ENCODE results near the gene PTPRF. TPM values are rescaled to one million over a fixed set of nuclear protein-coding genes. Genes with fewer than 3 reads are reported as not detected.

The PTPRF gene
- total RNA-seq, 4 donors from 2014 or later, result 53.2 to 80.6 (median 71.7) TPM

GRCh38 chr1:43509007-43509739, 21.5 kb upstream of the PTPRF start:
- no peak for TF ChIP-seq POLR2A (IDR thresholded peaks at IDR 0.05)
- no peak for TF ChIP-seq CTCF (IDR thresholded peaks at IDR 0.05)
- 81 to 83% methylated on average over 4 of the region's 4 CpGs for WGBS, 2 donors
- intact Hi-C loops (cut with DNase I), result no loop called here

GRCh38 chr1:43509740-43510375, 20.8 kb upstream of the PTPRF start:
- WGBS, 2 donors, result 83 to 85% methylated on average over 12 of the region's 12 CpGs
- Histone ChIP-seq H3K36me3 (no peaks in the 10 kb centered on the region), H3K4me3 (replicated peaks in 1 of 3) (no peak overlapping the region), H3K4me1 (no peaks in the 10 kb centered on the region), H3K27ac (no peak overlapping the region), H3K9me3 (no peaks in the 10 kb centered on the region), H3K27me3 (no peaks in the 10 kb centered on the region)
- intact Hi-C loops (cut with DNase I), result no loop called here
- TF ChIP-seq CTCF (IDR thresholded peaks at IDR 0.05), result no peak
- no peak for TF ChIP-seq POLR2A (IDR thresholded peaks at IDR 0.05)
- no peak for DNase-seq

More at GRCh38 chr1:43509007-43509739, 21.5 kb upstream of the PTPRF start:
- no peak for DNase-seq
- Histone ChIP-seq H3K4me1 (no peaks in the 10 kb centered on the region), H3K27me3 (no peaks in the 10 kb centered on the region), H3K9me3 (no peaks in the 10 kb centered on the region), H3K4me3 (replicated peaks in 1 of 3) (no peak overlapping the region), H3K36me3 (no peaks in the 10 kb centered on the region), H3K27ac (no peak overlapping the region)

- Histone ChIP-seq H3K9me3 (no peaks in the 10 kb centered on the region), H3K27me3 (no peaks in the 10 kb centered on the region), H3K27ac (no peak overlapping the region), H3K4me1 (no peaks in the 10 kb centered on the region), H3K36me3 (no peaks in the 10 kb centered on the region), H3K4me3 (replicated peaks in 1 of 3) (no peak overlapping the region)
- TF ChIP-seq CTCF (IDR thresholded peaks at IDR 0.05) (no peak), POLR2A (IDR thresholded peaks at IDR 0.05) (no peak)
- no peak for DNase-seq
- intact Hi-C loops (cut with DNase I), result no loop called here
- WGBS, 2 donors, result 91 to 93% methylated on average over 5 of the region's 5 CpGs
These were observed 20.1 kb upstream of the PTPRF start for GRCh38 chr1:43510621-43511020.

- WGBS, 2 donors, result 63 to 88% methylated on average over 1 of the region's 1 CpG
- TF ChIP-seq CTCF (IDR thresholded peaks at IDR 0.05) (no peak), POLR2A (IDR thresholded peaks at IDR 0.05) (no peak)
- Histone ChIP-seq H3K4me3 (replicated peaks in 1 of 3) (no peak overlapping the region), H3K4me1 (no peaks in the 10 kb centered on the region), H3K27ac (no peak overlapping the region), H3K9me3 (no peaks in the 10 kb centered on the region), H3K36me3 (no peaks in the 10 kb centered on the region), H3K27me3 (no peaks in the 10 kb centered on the region)
- intact Hi-C loops (cut with DNase I), result no loop called here
- DNase-seq, result no peak
These were observed 19.3 kb upstream of the PTPRF start for GRCh38 chr1:43511394-43511793.

GRCh38 chr1:43512133-43512532, 18.6 kb upstream of the PTPRF start:
- Histone ChIP-seq H3K4me3 (replicated peaks in 1 of 3) (no peak overlapping the region), H3K27ac (no peak overlapping the region), H3K27me3 (no peaks in the 10 kb centered on the region), H3K4me1 (no peaks in the 10 kb centered on the region), H3K9me3 (no peaks in the 10 kb centered on the region), H3K36me3 (no peaks in the 10 kb centered on the region)
- TF ChIP-seq POLR2A (IDR thresholded peaks at IDR 0.05), result no peak
- TF ChIP-seq CTCF (IDR thresholded peaks at IDR 0.05), result no peak
- WGBS, 2 donors, result 82 to 83% methylated on average over 2 of the region's 2 CpGs
- DNase-seq, result no peak
- intact Hi-C loops (cut with DNase I), result no loop called here
